Kidney epithelial cell (primary cell): ENCODE measurements around the gene PSMB3. TPM values are rescaled to one million over a fixed set of nuclear protein-coding genes. Genes with fewer than 3 reads are reported as not detected.
A peak's percentile ranks its signal among the peaks of the same experiment; 100 is the strongest.

ENCODE experiments used
- DNase-seq: peaks from one replicate; pipeline ENCODE4 v3.0.0-alpha.2; 2010; ENCODE audit warnings: low read depth
- H3K27me3 ChIP-seq: 2 replicates; pipeline ENCODE4 v1.6.0; 2011; ENCODE audit warnings: low read length; ENCODE audit not compliant: control insufficient read depth, insufficient read depth
- H3K36me3 ChIP-seq: 2 replicates; pipeline ENCODE4 v1.5.1; 2011; ENCODE audit warnings: low read length; ENCODE audit not compliant: control insufficient read depth, insufficient read depth
- H3K4me3 ChIP-seq: 2 replicates; pipeline ENCODE4 v1.5.1; 2011; ENCODE audit warnings: low read depth, mild to moderate bottlenecking, control low read depth, low read length
- total RNA-seq: library from RNA; depleted of rRNA; stranded (reverse); fragments of >200 nt; gene quantifications from 2 replicates; pipeline ENCODE4 v1.2.3, GENCODE V29; 2015
- TF ChIP-seq, protein P1 (sequence below): IDR thresholded peaks from 2 replicates; pipeline ENCODE4 v1.5.1; 2011; ENCODE audit warnings: mild to moderate bottlenecking, moderate library complexity, low read length, control low read depth, inconsistent platforms; ENCODE audit not compliant: insufficient read depth, poor library complexity, severe bottlenecking

PSMB3 gene
- total RNA-seq, 1 donor from 2014 or later: 166 TPM

DNA sequence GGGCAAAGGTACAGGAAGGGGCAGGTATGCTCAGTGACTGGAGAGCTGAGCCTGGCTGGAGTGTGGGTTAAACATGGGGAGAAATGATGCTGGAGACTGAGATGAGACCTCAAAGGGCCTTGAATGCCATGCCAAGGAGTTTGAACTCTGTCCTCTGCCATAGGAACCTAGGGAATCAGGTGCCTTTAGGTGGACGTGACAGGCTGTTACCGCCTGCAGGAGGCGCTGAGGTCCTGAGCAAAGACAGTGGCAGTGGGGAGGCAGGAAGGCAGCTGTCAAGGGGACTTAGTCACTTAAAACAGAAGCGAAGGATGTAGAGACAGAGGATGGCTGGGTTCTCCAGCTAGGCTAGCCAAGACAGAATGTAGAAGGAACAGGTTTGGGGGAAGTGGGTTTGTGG is 9.1 kb downstream of the PSMB3 start:
- no peak for DNase-seq
- TF ChIP-seq, protein P1, sequence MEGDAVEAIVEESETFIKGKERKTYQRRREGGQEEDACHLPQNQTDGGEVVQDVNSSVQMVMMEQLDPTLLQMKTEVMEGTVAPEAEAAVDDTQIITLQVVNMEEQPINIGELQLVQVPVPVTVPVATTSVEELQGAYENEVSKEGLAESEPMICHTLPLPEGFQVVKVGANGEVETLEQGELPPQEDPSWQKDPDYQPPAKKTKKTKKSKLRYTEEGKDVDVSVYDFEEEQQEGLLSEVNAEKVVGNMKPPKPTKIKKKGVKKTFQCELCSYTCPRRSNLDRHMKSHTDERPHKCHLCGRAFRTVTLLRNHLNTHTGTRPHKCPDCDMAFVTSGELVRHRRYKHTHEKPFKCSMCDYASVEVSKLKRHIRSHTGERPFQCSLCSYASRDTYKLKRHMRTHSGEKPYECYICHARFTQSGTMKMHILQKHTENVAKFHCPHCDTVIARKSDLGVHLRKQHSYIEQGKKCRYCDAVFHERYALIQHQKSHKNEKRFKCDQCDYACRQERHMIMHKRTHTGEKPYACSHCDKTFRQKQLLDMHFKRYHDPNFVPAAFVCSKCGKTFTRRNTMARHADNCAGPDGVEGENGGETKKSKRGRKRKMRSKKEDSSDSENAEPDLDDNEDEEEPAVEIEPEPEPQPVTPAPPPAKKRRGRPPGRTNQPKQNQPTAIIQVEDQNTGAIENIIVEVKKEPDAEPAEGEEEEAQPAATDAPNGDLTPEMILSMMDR: peak; percentile 45
- H3K36me3 ChIP-seq: peaks cover 3% of the 10 kb centered on the region
- H3K27me3 ChIP-seq: no peaks in the 10 kb centered on the region
- no peak overlapping the region for H3K4me3 ChIP-seq

DNA sequence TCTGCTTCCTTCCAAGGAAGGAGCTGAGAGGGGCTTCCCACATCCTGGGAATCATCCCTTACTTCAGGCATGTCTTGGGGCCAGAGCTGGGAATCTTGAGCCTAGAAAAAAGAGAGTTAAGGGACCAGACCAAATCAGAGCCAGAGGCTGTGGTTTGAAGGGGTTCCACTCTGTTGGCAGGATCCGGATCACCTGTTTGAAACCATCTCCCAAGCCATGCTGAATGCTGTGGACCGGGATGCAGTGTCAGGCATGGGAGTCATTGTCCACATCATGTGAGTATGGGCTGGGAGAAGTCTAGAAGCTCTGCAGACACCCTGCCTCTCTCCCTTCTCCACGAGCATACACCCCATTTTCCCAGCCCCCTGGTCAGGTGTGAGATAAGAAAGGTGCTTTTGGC is 9.7 kb downstream of the PSMB3 start:
- no peak overlapping the region for H3K4me3 ChIP-seq
- no peak for DNase-seq
- TF ChIP-seq, protein P1: no peak
- H3K36me3 ChIP-seq: peaks cover 6% of the 10 kb centered on the region
- H3K27me3 ChIP-seq: no peaks in the 10 kb centered on the region

DNA sequence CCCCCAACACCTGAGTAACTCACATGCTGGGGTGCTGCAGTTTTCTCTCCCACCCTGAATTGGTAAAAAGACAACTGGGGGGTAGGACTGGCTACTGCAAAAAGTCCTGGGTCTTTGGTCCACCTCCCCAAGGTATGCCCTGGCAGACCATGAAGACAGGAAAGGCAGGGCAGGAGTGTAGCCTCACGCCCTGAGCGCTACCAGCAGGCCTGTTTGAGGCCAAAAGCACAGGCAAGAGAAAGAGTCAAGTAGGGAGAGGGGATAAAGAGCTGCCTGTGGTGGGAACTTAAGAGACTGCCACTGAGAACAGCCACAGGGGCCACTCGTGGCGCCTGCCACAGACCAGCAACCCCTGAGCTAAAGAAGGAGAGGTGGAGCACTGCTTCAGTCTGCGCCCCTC is 13.8 kb downstream of the PSMB3 start:
- Histone ChIP-seq H3K27me3 (no peaks in the 10 kb centered on the region), H3K36me3 (peaks cover 6% of the 10 kb centered on the region), H3K4me3 (no peak overlapping the region)
- TF ChIP-seq, protein P1: no peak
- no peak for DNase-seq

DNA sequence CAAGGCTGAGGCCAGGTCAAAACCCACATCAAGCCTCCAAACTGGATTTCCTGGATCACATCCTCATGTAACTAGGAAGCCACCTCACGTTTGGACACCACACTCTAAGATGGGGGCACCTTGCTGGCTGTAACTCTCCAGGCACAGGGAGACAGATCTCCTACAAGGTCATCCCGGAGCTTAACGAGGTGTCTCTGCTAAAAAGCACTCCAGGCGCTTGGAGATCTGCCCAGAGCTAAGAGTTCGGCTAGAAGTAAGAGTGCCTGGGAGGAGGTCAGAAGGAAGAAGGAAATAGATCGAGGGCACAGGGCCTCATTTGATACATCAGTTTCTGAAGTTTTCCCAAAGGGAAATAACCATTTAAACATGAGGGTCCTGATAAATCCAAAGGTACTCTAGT is 15.9 kb downstream of the PSMB3 start:
- no peak for DNase-seq
- H3K27me3 ChIP-seq: no peaks in the 10 kb centered on the region
- H3K4me3 ChIP-seq: no peak overlapping the region
- TF ChIP-seq, protein P1: no peak
- H3K36me3 ChIP-seq: peaks cover 4% of the 10 kb centered on the region

DNA sequence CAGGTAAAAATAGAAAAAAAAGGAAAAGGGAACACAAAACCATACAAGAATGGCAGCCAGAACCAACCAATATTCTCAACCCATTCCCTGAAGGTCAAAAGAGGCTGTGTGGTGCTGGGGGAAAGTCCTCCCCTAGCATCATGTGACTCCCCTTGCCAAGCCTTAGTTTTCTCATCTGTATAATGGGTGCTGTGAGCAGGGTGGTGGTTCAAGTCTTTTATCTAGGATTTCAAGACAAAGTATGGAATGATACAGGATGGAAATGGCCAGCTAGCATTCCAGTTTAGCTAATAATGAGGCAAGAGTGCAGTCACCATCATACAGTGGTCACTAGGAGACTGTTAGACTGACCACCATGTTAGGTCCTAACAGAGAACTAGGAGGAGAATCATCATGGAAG is 20.7 kb downstream of the PSMB3 start:
- no peak for DNase-seq
- H3K36me3 ChIP-seq: peaks cover 1% of the 10 kb centered on the region
- no peaks in the 10 kb centered on the region for H3K27me3 ChIP-seq
- TF ChIP-seq, protein P1: no peak
- no peak overlapping the region for H3K4me3 ChIP-seq

DNA sequence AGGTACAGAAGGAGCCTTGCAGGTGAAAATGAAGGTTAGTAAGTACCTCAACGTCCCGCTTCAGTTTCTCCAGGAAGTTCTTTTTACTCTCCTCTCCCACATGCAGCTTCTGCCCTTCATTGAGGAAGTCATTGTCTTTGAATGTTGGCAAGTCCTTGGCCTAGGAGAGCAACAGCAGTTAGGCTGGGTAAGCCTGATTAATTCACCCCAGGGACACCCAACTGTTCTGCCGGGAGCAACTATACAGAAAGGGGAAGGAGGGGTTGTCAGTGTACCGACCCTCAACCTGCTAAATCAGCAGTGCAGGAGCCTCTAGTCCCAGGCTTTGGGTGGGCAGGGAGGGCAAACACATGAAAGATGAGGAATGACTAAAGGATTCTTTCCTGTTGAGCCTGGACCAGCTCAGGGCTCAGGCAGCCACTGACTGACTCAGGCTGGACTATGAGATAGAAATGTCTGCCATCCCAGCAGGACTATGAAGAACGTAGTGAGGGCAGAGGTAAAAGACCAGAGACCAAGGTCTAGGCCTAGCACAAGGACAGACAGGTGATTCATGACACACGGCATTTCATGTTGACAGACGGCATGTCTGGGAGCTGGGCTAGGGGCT is 25.2 kb downstream of the PSMB3 start:
- Histone ChIP-seq H3K36me3 (peaks cover 3% of the 10 kb centered on the region), H3K4me3 (no peak overlapping the region), H3K27me3 (no peaks in the 10 kb centered on the region)
- DNase-seq: no peak
- TF ChIP-seq, protein P1: no peak
